OCI-LY1 (cell line): Measurements from ENCODE around the gene SEC22C.

ENCODE experiments used
- H2AFZ ChIP-seq: fragments of 200-600 bp; sonication (generic), shearing (Covaris generic); 2 replicates; pipeline ENCODE4 v1.6.0; 2014; ENCODE audit warnings: antibody characterized with exemption, mild to moderate bottlenecking, low read length
- H3F3A ChIP-seq: fragments of 200-600 bp; sonication (generic), shearing (Covaris generic); 2 replicates; pipeline ENCODE4 v1.6.0; 2014; ENCODE audit warnings: mild to moderate bottlenecking, antibody characterized with exemption, low read length, moderate library complexity; ENCODE audit not compliant: insufficient read depth
- H3K27ac ChIP-seq: fragments of 200-600 bp; sonication (generic); 2 replicates; pipeline ENCODE4 v1.5.1; 2014; ENCODE audit warnings: low read length, mixed run types, mild to moderate bottlenecking, low read depth; ENCODE audit not compliant: poor library complexity, severe bottlenecking
- H3K27me3 ChIP-seq: fragments of 200-600 bp; sonication (generic); 2 replicates; pipeline ENCODE4 v1.6.0; 2014; ENCODE audit warnings: antibody characterized with exemption, mild to moderate bottlenecking, low read length, moderate library complexity; ENCODE audit not compliant: insufficient read depth
- H3K36me3 ChIP-seq: fragments of 200-600 bp; sonication (generic); 2 replicates; pipeline ENCODE4 v1.6.1; 2014; ENCODE audit warnings: mild to moderate bottlenecking, antibody characterized with exemption, low read length, moderate library complexity, mixed read lengths; ENCODE audit not compliant: insufficient read depth
- H3K4me1 ChIP-seq: fragments of 200-600 bp; sonication (generic); 2 replicates; pipeline ENCODE4 v1.5.1; 2014; ENCODE audit warnings: mild to moderate bottlenecking, low read length, moderate library complexity; ENCODE audit not compliant: insufficient read depth, severe bottlenecking
- H3K4me2 ChIP-seq: fragments of 200-600 bp; sonication (generic), shearing (Covaris generic); 2 replicates; pipeline ENCODE4 v1.6.1; 2014; ENCODE audit warnings: low read length
- H3K4me3 ChIP-seq: fragments of 200-600 bp; sonication (generic); 2 replicates; pipeline ENCODE4 v1.5.1; 2014; ENCODE audit warnings: low read length, low read depth, mild to moderate bottlenecking, mixed read lengths; ENCODE audit not compliant: poor library complexity, severe bottlenecking
- H3K79me2 ChIP-seq: fragments of 200-600 bp; shearing (Covaris generic); 2 replicates; pipeline ENCODE4 v1.6.1; 2016; ENCODE audit warnings: mixed run types, low read length, mixed read lengths; ENCODE audit not compliant: insufficient read depth
- H3K9ac ChIP-seq: fragments of 200-600 bp; sonication (generic), shearing (Covaris generic); 2 replicates; pipeline ENCODE4 v1.6.1; 2014; ENCODE audit warnings: mild to moderate bottlenecking, low read length, mixed read lengths
- H3K9me2 ChIP-seq: fragments of 200-600 bp; sonication (generic), shearing (Covaris generic); 2 replicates; pipeline ENCODE4 v1.6.1; 2014; ENCODE audit warnings: low read depth, mild to moderate bottlenecking, low read length, mixed read lengths
- H3K9me3 ChIP-seq: fragments of 200-600 bp; shearing (Covaris generic); 2 replicates; pipeline ENCODE4 v1.6.1; 2014; ENCODE audit warnings: low read length, mixed read lengths
- H4K20me1 ChIP-seq: fragments of 200-600 bp; sonication (generic), shearing (Covaris generic); 2 replicates; pipeline ENCODE4 v1.6.0; 2016; ENCODE audit warnings: mild to moderate bottlenecking, low read length; ENCODE audit not compliant: insufficient read depth
- EZH2 ChIP-seq: fragments of 200-600 bp; sonication (generic), shearing (Covaris generic); IDR thresholded peaks from 2 replicates; pipeline ENCODE4 v1.8.0; 2017; ENCODE audit warnings: borderline replicate concordance, mixed run types, mild to moderate bottlenecking, antibody characterized with exemption, low read length, moderate library complexity, mixed read lengths
- TF ChIP-seq, protein P1 (sequence below): fragments of 200-600 bp; sonication (generic), shearing (Covaris generic); IDR thresholded peaks from 2 replicates; pipeline ENCODE4 v1.5.1; 2017; ENCODE audit warnings: mild to moderate bottlenecking, antibody characterized with exemption, low read length, moderate library complexity, mixed read lengths

The SEC22C gene

GRCh38 chr3:42499478-42499871 is 82.3 kb downstream of the SEC22C start:
- no peaks in the 10 kb centered on the region for H3K79me2 ChIP-seq
- peaks cover 9% of the 10 kb centered on the region; the same call in 1 of the 2 replicates for H3K27me3 ChIP-seq
- H3F3A ChIP-seq, result no peaks in the 10 kb centered on the region
- TF ChIP-seq, protein P1, sequence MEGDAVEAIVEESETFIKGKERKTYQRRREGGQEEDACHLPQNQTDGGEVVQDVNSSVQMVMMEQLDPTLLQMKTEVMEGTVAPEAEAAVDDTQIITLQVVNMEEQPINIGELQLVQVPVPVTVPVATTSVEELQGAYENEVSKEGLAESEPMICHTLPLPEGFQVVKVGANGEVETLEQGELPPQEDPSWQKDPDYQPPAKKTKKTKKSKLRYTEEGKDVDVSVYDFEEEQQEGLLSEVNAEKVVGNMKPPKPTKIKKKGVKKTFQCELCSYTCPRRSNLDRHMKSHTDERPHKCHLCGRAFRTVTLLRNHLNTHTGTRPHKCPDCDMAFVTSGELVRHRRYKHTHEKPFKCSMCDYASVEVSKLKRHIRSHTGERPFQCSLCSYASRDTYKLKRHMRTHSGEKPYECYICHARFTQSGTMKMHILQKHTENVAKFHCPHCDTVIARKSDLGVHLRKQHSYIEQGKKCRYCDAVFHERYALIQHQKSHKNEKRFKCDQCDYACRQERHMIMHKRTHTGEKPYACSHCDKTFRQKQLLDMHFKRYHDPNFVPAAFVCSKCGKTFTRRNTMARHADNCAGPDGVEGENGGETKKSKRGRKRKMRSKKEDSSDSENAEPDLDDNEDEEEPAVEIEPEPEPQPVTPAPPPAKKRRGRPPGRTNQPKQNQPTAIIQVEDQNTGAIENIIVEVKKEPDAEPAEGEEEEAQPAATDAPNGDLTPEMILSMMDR, result no peak
- TF ChIP-seq EZH2, result no peak
- peaks cover 10% of the 10 kb centered on the region for H3K4me1 ChIP-seq
- H3K36me3 ChIP-seq, result no peaks in the 10 kb centered on the region
- no peak overlapping the region for H3K4me3 ChIP-seq
- H3K4me2 ChIP-seq, result no peak overlapping the region
- H4K20me1 ChIP-seq, result no peaks in the 10 kb centered on the region
- no peak overlapping the region for H2AFZ ChIP-seq
- H3K27ac ChIP-seq, result no peak overlapping the region
- no peaks in the 10 kb centered on the region for H3K9me2 ChIP-seq
- no peak overlapping the region for H3K9ac ChIP-seq
- no peaks in the 10 kb centered on the region for H3K9me3 ChIP-seq

DNA sequence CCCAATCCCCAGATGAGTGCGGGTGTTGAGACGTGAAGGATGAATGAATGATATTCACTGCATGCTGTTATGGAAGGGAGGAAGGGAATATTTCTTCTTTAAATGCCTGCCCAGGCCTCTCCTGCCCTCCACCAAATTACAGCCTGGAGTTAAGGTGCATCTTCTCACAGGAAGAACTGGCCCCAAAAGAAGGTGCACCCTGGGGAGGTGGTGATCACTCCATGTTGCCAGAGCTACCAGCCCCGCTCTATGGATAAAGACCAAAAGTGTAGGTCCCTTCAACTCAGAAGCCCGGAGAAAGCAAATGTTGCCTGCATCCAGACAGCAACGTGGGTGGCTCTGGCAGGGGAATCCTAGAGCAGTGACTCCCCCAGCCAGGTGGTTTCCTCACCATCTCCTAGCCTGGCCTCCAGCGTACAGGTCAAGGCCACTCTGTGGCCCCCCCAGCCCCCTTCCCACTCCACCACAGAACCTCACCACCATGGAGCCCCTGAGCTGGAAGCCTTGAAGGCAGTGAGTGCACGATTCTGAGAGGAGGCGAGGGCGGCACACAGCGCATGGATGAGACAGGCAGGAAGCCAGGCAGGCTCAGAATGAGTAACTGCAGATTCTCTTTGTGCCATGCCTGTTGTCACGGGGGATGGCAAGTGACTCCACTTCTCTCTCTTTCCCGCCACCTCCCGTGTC is 82.8 kb downstream of the SEC22C start:
- Histone ChIP-seq H3K9me3 (no peaks in the 10 kb centered on the region), H3K27me3 (peaks cover 9% of the 10 kb centered on the region; the same call in 1 of the 2 replicates), H4K20me1 (no peaks in the 10 kb centered on the region), H3K4me2 (no peak overlapping the region), H3K27ac (no peak overlapping the region), H3K9ac (no peak overlapping the region), H3F3A (no peaks in the 10 kb centered on the region), H3K79me2 (no peaks in the 10 kb centered on the region), H3K9me2 (no peaks in the 10 kb centered on the region), H3K4me1 (peaks cover 10% of the 10 kb centered on the region), H3K36me3 (no peaks in the 10 kb centered on the region), H3K4me3 (no peak overlapping the region), H2AFZ (no peak overlapping the region)
- no peak for TF ChIP-seq EZH2
- TF ChIP-seq, protein P1, result no peak

DNA sequence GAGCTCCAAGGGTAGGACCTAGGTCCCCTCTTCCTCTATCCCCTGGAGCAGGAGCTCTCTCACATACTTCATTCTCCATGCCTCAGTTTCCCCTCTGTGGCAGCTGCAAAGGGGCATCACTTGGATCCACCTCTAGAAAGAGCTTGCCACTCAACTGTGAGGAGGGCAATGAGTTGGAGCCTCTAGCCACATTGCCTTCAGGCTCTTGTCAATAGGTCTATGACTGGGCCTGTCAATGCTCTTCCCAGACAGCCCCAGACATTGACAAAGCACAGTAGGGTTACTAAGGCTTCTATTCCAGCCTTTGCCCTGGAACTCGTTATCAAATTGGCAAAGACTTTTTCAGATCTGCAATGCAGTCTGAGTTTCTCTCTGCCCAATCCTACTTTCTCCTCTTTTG is 83.7 kb downstream of the SEC22C start:
- Histone ChIP-seq H3F3A (no peaks in the 10 kb centered on the region), H3K4me1 (peaks cover 11% of the 10 kb centered on the region), H4K20me1 (no peaks in the 10 kb centered on the region), H3K4me3 (no peak overlapping the region), H2AFZ (no peak overlapping the region), H3K36me3 (no peaks in the 10 kb centered on the region), H3K27me3 (peaks cover 9% of the 10 kb centered on the region; the same call in 1 of the 2 replicates), H3K4me2 (no peak overlapping the region), H3K9me3 (no peaks in the 10 kb centered on the region), H3K9ac (no peak overlapping the region), H3K79me2 (no peaks in the 10 kb centered on the region), H3K9me2 (no peaks in the 10 kb centered on the region), H3K27ac (no peak overlapping the region)
- TF ChIP-seq, protein P1, result no peak
